NB4 (cell line): ENCODE data around the gene EFTUD2.
A peak's percentile ranks its signal among the peaks of the same experiment; 100 is the strongest.

ENCODE experiments used
- DNase-seq: peaks from one replicate; pipeline ENCODE4 v3.0.0; 2010; ENCODE audit warnings: low read depth
- H3K4me3 ChIP-seq: one replicate; pipeline ENCODE4 v1.5.1; 2011; ENCODE audit warnings: mild to moderate bottlenecking, low read depth, low read length, moderate library complexity
- MAX ChIP-seq: IDR thresholded peaks from 2 replicates; pipeline ENCODE4 v1.6.1; 2011; ENCODE audit warnings: low read depth, low read length
- MYC ChIP-seq: IDR thresholded peaks from 2 replicates; pipeline ENCODE4 v1.6.1; 2011; ENCODE audit warnings: low read depth, low read length
- POLR2A ChIP-seq: IDR thresholded peaks from 2 replicates; pipeline ENCODE4 v1.6.1; 2011; ENCODE audit warnings: mild to moderate bottlenecking; ENCODE audit not compliant: insufficient read length; ENCODE audit errors: extremely low read depth
- TF ChIP-seq, protein P1 (sequence below): IDR thresholded peaks from one replicate; pipeline ENCODE4 v1.5.1; 2012; ENCODE audit warnings: low read depth, low read length

Gene EFTUD2

DNA sequence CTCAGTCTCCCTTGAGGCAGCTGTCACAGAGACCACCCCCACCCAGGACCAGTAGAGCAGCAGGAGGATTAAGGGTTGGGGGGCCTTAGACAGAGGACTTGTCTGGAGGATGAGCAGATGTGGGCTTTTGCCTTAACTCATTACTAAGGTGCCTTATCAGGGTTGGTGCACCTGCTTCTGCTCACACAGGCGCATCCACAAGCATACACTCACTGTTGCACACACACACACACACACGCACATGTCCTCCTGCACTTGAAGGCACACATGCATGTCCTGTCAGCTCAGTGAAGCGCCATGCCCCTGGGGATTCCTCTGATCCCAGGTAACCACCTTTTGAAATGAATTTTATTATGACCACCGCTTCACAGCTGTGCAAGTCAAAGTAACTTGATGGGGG is 14.9 kb upstream of the EFTUD2 start:
- no peak for DNase-seq
- TF ChIP-seq, protein P1, sequence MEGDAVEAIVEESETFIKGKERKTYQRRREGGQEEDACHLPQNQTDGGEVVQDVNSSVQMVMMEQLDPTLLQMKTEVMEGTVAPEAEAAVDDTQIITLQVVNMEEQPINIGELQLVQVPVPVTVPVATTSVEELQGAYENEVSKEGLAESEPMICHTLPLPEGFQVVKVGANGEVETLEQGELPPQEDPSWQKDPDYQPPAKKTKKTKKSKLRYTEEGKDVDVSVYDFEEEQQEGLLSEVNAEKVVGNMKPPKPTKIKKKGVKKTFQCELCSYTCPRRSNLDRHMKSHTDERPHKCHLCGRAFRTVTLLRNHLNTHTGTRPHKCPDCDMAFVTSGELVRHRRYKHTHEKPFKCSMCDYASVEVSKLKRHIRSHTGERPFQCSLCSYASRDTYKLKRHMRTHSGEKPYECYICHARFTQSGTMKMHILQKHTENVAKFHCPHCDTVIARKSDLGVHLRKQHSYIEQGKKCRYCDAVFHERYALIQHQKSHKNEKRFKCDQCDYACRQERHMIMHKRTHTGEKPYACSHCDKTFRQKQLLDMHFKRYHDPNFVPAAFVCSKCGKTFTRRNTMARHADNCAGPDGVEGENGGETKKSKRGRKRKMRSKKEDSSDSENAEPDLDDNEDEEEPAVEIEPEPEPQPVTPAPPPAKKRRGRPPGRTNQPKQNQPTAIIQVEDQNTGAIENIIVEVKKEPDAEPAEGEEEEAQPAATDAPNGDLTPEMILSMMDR = no peak
- TF ChIP-seq POLR2A (no peak), MYC (no peak), MAX (no peak)
- H3K4me3 ChIP-seq = no peak overlapping the region

DNA sequence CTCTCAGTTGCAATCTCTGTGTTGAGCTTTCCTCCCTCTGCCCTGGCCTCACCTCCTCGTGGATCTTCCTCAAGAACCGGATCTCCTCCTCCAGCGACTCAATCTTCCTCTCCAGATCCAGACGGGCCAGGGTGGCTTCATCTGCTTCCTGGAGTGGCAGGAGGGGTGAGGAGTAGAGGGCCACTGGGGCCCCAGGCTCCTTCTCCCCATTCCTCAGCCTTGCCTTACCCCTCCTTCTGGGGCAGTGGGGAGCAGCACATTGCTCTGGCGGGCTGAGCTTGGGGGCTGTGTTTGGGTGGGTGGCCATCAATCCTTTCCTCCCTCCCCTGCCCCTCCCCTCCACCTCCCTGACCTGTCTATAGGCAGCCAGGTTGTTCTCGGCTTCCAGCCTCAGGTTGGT is 14.4 kb upstream of the EFTUD2 start:
- TF ChIP-seq, protein P1 = no peak
- no peak for TF ChIP-seq MYC
- TF ChIP-seq POLR2A = no peak
- TF ChIP-seq MAX = no peak
- H3K4me3 ChIP-seq = no peak overlapping the region
- DNase-seq = no peak

- TF ChIP-seq MYC = no peak
- TF ChIP-seq, protein P1 = no peak
- TF ChIP-seq POLR2A = no peak
- no peak for DNase-seq
These were observed 13.7 kb upstream of the EFTUD2 start for GRCh38 chr17:44912763-44913544.

DNA sequence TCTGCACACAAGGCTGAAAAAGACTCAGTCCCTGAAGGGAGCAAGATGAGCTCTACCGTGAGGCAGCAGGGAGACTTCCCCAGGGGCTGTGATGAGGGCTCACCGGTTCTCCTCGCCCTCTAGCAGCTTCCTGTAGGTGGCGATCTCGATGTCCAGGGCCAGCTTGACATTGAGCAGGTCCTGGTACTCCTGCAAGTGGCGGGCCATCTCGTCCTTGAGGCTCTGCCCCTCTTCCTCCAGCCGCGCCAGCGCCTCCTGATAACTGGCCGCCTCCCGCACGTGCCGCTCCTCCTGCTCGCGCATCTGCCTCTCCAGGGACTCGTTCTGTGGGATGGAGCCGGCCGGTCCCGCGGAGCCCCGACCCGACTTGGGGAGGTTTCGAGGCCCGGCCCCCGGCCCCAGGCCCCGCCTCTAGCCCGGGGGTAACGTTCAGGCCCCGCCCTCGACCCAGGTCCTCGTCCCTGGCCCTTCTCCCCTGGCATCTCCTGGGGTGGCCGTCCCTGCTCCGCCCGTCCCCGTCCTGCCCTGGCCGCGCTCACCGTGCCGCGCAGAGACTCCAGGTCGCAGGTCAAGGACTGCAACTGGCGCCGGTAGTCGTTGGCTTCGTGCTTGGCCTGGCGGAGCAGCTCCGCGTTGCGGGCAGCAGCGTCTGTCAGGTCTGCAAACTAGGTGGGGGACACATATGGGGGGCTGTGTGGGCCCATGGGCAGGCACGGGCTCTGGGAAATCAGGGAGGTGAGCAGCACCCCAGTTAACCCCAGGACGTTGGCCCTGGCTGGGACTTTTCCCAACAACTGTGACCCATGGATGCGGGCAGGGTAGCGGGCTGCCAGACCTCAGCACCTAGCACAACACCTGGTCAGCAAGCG is 12.1 kb upstream of the EFTUD2 start:
- peak; percentile 73 for DNase-seq
- TF ChIP-seq, protein P1 = peak; percentile 60
- no peak for TF ChIP-seq MYC
- no peak overlapping the region for H3K4me3 ChIP-seq

More at GRCh38 chr17:44912763-44913544, 13.7 kb upstream of the EFTUD2 start:
- no peak overlapping the region for H3K4me3 ChIP-seq

DNA sequence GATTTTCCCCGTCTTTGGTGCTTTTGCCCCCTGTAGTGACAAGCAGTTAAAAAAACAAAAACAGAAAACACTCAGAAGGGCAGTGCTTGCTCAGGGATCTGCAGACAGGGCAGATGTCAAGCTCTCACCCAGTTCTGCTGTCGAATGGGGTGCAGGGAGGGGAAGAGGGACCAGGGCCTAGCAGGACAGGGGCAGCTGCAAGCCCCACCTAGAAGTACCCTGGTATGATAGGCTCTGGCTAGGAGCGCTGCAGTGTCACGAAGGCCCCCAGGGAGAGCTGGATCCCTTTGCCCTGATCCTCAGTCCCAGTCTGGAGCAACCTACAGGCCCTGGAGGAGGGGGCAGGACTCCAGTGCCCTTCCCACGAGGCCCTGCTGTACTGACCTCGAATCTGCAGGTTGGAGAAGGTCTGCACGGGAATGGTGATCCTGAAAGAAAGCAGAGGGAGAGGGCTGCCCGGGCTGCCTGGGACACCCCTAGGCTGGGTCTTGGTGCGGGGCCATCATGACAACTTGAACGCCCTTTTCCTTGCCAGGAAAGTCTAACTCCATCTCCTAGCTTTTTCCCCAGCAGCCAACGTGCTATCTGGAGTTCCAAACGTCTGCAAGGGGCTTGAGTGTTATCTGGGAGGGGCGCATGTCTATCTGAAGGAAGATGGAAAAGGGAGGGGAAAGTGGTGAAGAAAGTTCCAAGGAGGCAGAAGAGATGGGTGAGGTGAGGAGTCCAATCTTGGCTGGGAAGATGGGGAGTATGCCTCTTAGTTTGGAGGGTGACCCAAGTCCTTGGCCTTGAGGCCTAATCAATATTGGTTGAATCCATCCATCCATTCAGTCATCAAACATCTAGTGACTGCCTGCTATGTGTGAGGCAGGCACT is 11.2 kb upstream of the EFTUD2 start:
- H3K4me3 ChIP-seq = no peak overlapping the region
- TF ChIP-seq POLR2A (no peak), MYC (no peak), MAX (no peak)
- TF ChIP-seq, protein P1 = no peak
- DNase-seq = no peak
